Stimulated activated CD8-positive, alpha-beta memory T cell treated with anti-CD3 and anti-CD28 coated beads, Interleukin-15, amount 100 ng/mL, for 48 hours (primary cell): ENCODE data around the gene FHIT.

Experiments
- DNase-seq, 2 donors: peaks; one replicate each; pipeline ENCODE4 v3.0.0-alpha.2; 2020; ENCODE audit warnings: low read depth in 2 of 2

The FHIT gene

DNA sequence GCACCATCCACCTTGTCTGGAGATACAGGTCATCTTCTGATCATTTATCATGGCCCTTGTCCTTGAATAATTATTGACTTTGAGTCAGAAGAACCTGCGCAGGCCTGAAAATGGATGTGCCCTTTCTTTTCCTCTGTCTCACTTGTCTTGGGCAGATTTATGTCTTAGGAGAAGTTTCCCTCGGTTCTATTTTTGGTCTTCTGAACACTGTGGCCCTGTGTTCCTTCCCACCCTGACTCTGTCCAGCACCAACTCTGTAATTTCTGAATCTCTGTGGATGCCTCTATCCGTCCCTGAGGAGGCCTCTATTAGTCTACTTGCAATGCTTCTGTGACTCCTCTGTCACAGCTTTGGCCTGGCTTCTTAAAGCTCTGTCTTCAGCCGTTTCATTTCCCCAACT lies 1520.7 kb downstream of the FHIT start:
- DNase-seq, result no peak

DNA sequence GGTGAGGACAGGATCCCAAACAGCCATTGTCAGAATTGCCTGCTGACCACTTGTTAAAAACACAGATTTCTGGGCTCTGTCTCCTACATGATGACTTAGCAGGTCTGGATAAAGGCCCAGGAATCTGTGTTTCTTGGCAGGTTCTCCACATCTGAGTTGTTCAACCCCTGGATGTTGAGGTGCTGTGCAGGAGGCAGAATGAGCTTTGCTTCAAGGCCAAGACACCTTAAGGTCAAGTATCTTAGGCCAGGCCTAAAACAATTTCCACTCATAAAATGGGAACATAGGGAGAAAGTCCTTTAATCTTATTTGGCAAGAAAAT lies 1522.7 kb downstream of the FHIT start:
- no peak for DNase-seq

DNA sequence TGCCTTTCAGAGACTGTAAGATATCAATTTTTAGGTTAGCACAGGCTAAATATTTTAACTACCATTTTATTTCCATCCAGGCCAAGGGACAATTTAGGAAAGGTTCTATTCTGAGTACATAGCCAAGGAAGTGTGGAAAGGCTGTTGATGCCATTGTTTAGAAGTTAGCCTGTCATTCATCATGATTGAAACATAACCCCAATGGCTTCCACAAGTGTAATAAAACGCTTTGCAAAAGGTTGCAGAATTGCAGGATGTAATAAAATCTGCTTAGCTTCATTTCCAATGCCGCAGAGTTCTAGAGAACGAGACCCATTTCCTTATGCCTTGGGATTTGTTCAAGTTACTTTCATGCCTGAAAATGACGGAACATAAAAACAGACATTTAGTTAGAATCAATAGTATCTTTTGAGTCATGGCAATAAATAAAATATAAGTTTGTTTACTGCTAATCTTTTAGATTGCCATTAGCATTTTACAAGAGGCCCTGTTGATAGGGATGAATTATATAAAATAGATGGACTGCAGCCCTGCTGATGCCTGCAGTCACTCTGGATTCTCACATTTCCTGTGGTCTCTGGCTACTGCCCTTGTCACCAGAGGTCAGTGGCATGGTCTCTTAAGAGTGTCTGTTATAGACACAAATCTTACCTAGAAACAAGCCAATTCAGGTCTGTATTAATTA lies 1523.2 kb downstream of the FHIT start:
- no peak for DNase-seq

DNA sequence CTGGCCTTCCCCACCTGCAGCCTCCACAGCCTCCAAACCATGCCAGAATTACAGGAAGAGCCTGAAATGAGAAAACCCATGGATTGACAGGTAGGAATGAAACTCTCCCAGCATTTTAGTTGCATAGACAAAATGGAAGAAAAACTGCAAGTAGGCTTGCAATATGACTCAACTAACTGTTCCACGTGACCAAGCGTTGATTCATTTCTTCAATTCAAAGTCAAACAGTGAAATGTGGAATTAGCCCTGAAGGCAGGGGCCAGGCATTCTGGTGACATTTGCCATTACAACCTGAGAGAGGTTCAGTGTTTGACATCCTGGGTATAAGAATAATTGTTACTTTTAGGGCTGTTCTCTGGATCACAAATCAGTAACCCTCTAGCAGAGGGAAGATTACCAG lies 1525.0 kb downstream of the FHIT start:
- peak in 1 of 2 donors; percentile 4 for DNase-seq

DNA sequence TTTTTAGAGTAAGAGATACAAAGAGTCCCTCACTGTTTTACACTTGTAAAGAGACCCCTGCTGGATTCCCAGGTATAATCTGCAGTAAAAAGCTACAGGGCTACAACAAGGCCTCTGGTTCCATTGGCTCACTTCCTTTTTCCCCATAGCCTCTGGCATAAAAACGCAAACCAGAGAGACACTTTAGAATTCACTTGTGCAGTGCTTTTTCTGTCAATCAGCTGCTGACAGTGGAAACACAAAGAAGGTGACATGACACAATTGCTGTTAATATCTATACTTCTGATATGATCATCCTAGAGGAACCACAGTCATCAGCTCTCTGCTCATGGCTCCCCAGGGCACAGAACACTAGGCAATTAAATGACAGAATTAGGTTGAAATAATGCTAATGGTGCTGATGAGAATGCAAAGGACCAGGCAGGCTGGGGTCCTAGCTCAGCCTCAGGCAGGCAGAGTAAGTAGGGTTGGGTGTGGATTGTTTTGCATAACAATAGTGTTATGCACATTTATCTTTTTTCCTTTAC lies 1533.5 kb downstream of the FHIT start:
- DNase-seq, result no peak

DNA sequence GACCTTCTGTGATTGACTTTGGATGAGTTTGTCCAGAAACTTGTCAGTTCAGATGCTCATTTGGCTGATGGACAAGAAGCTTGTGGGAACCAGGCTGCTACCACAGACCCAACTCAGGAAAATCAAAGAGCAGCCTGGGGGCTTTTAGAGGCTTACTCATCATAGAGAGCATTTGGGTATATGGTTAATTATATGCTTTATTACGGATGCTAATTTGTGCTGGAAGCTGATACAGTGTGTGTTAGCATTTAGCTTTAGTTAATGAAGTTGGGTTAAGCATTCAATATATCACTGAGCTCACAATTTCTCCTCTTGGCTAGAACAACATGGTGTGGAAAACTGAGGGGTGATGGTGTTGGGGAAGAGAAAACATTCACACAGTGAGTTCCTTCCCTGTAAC lies 1537.2 kb downstream of the FHIT start:
- DNase-seq, result no peak

DNA sequence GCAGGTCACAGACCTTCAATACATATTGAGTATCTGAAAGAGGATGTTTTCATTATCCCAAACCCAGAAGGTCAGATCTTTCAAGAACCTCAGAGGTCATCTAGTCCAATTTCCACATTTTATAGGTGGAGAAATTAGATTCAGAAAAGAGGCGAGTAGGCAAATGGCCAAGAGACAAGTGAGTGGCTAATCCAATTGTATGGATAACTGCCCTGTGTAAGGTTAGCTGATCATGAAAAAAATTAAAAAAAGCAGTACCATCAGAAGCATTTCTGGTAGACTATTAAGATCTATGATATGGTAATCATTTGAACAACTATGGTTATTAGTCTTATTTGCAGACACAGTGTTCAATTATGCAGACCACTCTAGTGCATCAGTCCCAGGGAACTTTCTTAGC lies 1540.7 kb downstream of the FHIT start:
- DNase-seq, result no peak

DNA sequence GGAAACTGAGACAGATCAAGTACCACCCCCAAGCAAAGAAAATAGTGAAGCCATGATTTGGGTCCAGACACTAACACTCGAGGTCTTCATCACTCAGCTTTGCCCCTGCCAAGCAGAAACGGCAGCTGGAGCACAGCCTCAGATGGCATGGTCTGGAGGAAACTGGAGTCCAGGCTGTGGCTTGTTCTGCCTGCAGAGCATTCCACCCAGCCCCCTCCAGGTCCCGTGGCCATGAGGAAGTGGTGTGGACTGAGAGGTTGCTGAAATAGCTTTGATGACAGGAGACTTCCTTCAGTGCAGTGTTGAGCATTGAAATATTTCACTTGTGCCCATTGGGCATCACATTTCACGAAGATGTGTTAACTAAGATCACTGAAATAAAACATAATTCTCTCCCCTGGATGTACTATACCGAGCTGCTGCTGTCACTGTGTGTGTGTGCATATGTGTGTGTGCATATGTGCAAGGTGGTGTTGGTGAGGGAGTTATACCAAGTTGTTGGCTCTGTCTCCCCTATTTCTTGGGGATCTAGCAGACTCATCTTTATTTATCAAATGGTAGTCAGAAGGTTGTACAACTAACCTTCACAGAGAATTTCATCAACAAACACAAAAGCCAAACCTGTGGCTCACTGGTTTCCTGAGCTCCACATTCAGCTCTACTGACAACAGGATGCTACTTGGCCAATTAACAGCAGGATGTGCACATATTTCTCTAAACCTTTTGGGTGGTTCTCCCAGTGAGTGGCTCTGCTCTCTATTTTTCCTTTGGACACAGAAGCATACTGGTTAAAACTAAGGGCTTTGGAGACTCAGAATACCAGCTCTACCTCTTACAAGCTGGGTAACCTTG lies 1541.3 kb downstream of the FHIT start:
- DNase-seq, result no peak

DNA sequence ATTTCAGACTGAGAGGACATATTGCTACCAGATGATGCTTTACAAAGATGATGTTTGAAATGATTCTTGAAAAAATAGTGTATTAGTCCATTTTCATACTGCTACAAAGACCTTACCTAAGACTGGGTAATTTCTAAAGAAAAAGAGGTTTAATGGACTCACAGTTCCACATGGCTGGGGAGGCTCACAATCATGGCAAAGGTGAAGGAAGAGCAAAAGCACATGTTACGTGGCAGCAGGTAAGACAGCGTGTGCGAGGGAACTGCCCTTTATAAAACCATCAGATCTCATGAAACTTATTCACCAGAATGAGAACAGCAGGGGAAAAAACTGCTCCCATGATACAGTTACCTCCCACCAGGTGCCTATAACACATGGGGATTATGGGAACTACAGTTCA lies 1543.0 kb downstream of the FHIT start:
- no peak for DNase-seq

DNA sequence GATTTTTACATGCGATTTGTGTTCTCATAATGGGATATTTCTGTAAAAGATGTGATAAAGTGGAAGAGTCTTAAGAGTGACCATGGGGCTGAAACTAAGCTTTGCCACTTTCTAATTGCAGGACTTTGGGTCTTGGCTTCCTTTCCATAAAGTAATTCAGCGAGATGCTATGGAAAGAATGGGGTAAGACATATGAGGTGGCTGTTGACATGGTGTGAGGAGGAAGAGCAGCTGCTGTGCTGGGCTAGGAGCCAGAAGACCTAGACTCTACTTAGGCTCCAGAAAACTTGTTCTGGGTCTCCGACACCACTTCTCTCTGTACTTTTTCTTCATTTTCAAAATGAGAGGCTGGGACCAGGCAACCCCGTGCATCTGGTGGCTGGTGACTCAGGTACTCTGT lies 1547.0 kb downstream of the FHIT start:
- DNase-seq, result no peak

DNA sequence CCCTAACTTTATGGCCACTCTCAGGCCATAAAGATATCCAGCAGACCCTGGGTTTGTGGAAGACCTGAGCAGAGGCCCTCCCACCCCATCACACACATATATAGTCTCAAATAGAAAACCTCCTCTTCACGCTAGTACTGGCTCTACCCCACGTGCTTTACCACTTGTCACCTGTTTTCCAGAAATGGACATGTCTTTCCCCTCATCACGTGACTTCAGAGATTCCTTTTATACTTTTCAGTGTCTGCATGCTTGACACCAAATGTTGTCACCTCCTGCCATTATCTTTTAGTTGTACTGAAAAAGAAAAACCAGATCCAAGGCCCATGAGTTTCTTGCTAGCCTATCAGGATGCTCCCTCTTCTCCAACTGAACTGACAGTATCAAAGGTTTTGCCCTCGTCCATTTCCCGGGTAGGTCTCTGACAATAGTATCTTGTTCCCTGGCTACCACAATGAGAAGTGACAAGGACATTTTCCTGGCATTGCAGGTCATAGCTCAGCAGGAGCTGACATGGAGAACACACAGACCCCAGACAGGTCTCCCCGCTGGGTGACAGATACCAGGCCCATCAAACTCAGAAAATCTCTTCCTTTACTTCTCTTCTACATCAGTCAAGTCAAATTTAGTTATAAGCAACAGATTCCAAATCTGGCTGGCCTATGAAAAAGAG lies 1551.5 kb downstream of the FHIT start:
- DNase-seq, result no peak
